Measurements from ENCODE around the gene PPRC1.
A peak's percentile ranks its signal among the peaks of the same experiment; 100 is the strongest.
"Not testable (repeated sequence)": the region's sequence is repeated elsewhere in the genome, so short reads cannot be mapped to it uniquely, and the experiment has no call there.

Gene PPRC1

DNA sequence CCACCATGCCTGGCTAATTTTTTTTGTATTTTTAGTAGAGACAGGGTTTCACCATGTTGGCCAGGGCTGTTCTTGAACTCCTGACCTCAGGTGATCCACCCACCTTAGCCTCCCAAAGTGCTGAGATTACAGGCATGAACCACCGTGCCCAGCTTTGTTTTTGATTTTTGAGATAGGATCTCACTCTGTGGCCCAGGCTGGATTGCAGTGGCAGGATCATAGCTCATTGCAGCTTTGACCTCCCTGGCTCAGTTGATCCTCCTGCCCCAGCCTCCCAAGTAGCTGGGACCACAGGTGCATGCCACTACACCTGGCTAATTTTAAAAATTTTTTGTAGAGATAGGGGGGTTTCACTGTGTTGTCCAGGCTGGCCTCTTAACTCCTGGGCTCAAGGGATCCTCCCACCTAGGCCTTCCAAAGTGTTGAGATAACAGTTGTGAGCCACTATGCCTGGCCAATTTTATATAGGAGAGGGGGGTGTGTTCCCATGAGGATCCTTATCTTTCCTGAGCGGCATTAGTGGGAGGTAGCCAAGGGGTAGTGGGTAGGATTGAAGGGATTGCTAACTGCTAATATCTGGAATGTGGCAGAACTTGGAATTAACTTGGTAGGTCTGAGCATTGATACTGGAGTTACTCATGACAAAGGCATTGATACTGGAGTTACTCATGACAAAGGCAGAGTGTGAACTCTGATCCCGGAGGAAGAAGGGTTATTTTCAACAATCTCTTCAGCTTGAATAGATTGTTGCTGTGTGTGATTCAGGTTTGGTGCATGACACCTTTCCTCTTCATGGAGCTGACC lies 18.3 kb downstream of the PPRC1 start:
- peak; percentile 46 for DNase-seq (ENCODE audit: low spot score)

DNA sequence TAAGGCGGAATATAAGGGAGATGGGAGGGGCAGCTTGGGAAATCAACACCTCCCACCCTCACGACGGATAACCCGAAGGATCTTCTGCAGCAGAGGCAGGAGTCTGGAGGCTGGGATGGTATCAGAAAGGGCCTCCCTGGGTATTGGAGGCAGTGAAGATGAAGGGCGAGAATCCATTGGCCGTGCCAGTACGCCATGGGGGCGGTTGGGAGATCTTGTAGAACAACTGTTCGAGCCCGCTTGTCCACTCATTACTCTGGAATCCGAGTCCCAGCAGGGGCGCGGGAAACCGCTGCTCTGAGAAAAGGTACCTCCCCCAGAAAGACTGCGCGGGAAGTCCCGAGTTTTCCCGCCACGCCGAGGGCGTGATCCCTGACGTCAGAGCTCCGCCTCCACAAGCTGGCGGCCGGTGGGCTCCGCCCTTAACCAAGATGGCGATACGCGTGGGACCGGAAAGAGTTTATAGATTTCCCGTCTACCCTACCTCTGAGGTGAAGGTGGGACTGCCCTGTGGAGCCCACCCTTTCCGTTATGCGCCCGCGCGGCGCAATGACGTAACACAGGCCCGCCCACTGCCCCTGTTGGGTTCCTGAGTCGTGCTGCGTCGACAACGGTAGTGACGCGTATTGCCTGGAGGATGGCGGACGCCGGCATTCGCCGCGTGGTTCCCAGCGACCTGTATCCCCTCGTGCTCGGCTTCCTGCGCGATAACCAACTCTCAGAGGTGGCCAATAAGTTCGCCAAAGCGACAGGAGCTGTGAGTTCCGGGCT lies 19.1 kb downstream of the PPRC1 start, which contains the start of gene NOLC1:
Gene NOLC1 (plus strand): TSS at position 616 of the 771 bp plus-strand sequence. CDS start 22 bp downstream, at position 638.
- DNase-seq (ENCODE audit: low spot score) = peak; percentile 99

DNA sequence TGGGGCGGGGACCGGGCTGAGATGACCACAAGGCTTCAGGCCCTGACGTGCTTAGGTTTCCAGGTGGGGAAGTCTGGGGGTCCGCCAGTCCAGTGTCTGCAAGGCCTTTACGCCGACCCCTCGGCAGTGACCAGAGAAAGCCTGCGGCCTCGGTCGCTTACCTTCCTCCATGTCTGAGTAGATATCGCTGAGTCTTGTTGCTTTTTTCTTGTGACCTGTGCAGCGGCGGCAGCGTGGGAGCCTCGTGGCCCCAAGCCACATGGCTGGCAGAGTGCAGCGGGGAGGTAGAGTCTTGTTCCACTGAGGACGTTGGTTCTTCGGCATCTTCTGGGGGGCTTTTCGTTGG lies 19.7 kb downstream of the PPRC1 start:
- DNase-seq (ENCODE audit: low spot score) = no peak

DNA sequence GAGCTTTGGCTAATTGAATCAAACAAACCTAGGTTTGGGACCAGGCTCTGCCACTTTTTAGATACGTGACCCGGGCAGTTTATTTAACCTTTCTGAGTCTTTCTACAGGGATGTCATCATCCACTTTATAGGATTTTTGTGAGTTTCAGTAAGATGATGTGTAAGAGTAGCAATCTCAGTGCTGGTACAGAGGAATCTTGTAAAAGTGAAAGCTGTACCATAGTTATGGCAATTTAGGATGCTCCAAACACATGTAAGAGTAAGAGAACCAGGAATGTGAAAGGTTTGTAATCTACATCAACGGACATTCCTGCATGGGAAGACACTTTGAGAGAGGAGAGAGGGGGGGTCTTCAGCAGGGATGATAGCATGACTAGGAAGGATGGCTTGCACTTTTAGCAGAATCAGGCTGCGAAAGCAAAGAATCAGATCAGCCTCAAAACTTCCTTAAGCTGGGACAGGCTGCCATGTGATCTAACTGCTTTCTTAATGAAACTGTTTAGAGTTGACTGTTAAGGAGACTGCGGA lies 20.3 kb downstream of the PPRC1 start:
- no peak for DNase-seq (ENCODE audit: low spot score)

DNA sequence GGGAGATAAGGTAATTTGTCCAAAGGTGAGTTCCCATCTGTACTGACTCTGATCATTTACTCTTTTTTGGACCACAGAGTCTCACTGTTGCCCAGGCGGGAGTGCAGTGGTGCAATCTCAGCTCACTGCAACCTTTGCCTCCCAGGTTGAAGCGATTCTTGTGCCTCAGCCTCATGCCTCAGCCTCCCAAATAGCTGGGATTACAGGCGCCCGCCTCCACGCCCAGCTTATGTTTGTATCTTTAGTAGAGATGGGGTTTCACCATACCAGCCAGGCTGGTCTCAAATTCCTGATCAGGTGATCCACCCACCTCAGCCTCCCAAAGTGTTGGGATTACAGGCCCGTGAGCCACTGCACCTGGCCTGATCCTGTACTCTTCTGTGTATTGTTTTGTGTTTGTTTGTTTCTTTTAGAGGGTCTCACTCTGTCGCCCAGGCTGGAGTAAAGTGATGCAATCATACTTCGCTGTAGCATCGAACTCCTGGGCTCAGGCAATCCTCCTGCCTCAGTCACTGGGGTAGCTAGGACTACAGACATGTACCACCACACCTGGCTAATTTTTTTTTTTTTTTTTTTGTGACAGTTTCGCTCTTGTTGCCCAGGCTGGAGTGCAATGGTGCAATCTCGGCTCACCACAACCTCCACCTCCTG lies 21.8 kb downstream of the PPRC1 start:
- DNase-seq (ENCODE audit: low spot score) = no peak

DNA sequence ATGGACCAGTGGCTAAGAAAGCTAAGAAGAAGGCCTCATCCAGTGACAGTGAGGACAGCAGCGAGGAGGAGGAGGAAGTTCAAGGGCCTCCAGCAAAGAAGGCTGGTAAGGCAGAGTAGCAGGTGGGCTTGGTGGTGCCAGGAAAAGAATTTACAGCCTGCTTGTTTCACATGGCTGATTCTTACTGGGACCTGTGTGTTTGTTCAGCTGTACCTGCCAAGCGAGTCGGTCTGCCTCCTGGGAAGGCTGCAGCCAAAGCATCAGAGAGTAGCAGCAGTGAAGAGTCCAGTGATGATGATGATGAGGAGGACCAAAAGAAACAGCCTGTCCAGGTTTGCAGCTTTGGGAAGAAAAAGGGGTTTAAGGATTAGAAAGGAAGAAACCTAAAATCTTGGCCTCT lies 24.4 kb downstream of the PPRC1 start:
- DNase-seq (ENCODE audit: low spot score) = no peak

- no peak for DNase-seq (ENCODE audit: low spot score)
Measured at GRCh38 chr10:102159051-102159597, 26.3 kb downstream of the PPRC1 start.

GRCh38 chr10:102159831-102160230 lies 27.0 kb downstream of the PPRC1 start:
- no peak for DNase-seq (ENCODE audit: low spot score)

- DNase-seq (ENCODE audit: low spot score) = no peak
Measured at GRCh38 chr10:102163342-102163989, 30.6 kb downstream of the PPRC1 start.

GRCh38 chr10:102167861-102168260 lies 35.0 kb downstream of the PPRC1 start:
- no peak for DNase-seq (ENCODE audit: low spot score)

DNA sequence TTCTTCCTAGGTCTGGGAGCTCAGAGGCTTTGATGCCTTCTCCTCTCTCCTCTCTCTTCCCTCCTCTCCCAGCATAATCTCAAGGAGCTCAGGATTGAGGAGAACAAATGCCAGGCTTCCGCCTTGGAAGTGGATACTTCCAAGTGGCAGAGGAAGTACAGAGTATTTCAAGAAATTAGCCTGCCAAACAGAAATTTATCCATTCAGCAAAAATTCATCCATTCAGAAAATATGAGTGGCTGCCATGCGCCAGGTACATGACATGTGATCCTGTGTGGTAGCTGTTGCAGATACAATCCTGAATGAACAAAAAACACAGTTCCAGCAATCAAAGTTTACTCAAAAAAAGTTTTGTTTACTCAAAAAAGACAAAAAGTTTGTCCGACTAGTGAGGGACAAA lies 37.8 kb downstream of the PPRC1 start:
- DNase-seq (ENCODE audit: low spot score) = no peak

DNA sequence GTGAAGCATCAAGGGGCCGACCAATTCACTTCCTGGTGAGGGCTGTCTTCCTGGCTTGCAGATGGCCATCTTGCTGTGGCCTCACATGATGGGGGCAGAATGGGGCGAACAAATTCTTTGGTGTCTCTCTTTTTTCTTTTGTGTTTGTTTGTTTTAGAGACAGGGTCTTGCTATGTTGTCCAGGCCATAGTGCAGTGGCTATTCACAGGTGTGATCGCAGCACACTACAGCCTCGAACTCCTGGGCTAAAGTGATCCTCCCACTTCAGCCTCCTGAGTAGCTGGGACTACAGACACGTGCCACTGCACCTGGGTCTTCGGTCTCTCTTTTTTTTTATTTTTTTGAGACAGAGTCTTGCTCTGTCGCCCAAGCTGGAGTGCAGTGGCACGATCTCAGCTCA lies 39.4 kb downstream of the PPRC1 start:
- no peak for DNase-seq (ENCODE audit: low spot score)

- no peak for DNase-seq (ENCODE audit: low spot score)
Measured at GRCh38 chr10:102175415-102175814, 42.6 kb downstream of the PPRC1 start.

DNA sequence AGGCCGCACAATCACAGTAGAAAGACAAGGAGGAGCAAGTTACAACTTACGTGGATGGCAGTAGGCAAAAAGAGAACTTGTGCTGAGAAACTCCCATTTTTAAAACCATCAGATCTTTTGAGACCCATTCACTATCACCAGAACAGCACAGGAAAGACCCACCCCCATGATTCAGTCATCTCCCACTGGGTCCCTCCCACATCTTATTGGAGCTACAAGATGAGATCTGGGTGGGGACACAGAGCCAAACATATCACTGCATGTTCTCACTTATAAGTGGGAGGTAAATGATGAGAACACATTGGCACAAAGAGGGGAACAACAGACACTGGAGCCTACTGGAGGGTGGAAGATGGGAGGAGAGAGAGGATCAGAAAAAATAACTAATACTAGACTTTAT lies 51.8 kb downstream of the PPRC1 start:
- DNase-seq (ENCODE audit: low spot score) = no peak

GRCh38 chr10:102185272-102185671 lies 52.4 kb downstream of the PPRC1 start:
- no peak for DNase-seq (ENCODE audit: low spot score)

DNA sequence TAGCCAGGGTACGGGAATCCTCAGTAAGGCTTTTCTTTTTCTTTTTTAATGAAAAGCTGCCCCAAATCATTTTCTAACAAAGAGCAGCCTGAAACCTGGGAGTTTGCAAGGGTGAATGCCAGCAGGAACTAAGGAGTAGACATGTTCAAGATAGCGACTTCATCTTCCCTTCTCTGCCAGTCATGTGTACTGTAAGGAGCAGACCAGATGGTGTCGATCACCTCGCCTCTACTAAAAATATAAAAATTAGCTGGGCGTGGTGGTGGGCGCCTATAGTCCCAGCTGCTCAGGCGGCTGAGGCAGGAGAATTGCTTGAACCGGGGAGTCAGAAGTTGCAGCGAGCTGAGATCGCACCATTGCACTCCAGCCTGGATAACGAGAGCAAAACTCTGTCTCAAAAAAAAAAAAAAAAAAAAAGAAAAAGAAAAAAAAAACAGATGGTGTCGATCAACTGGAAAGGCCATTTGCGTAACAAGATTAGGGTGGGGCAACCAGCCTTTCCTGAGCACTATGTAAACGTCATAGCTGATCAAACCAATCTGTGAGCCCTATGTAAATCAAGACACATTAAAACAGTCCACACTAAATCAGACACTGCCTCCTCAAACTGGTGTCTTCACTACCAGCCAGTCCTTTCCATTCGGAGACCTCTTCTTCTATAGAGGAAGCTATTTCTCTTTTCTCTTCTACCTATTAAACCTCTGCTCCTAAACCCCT lies 53.1 kb downstream of the PPRC1 start:
- DNase-seq (ENCODE audit: low spot score) = no peak

GRCh38 chr10:102188298-102188940 lies 55.6 kb downstream of the PPRC1 start:
- no peak for DNase-seq (ENCODE audit: low spot score)

DNA sequence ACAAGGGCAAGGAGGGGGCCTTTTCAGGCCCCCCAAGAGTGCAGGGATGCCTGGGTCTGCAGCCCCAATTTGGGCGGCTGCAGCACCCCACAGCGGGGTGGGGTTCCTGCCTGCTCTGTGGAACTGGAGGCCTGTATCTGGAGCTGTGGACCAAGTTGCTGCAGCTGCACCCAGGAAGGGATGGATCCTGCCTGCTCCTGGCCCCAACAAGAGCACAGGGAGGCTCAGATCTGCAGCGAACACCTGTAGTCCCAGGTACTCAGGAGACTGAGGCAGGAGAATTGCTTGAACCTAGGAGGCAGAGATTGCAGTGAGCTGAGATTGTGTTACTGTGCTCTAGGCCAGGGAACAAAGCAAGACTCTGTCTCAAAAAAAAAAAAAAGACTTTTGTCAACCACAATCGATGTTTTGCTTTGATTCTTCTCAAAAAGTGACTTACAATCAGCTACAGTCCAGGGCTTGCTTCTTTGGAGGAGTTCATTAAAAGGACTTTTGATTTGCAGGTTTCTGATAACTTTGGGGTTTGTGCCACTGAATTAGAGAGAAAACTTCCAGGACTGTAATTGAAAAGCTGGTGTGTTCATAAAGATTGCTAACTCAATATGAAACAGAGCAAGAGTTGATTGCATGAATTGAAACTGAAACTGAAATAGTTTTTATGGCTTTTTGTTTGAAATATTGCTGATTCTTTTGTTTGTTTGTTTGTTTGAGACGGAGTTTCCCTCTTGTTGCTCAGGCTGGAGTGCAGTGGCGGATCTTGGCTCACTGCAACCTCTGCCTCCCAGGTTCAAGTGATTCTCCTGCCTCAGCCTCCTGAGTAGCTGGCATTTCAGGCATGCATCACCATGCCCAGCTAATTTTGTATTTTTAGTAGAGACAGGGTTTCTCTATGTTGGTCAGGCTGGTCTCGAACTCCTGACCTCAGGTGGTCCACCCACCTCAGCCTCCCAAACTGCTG lies 56.4 kb downstream of the PPRC1 start:
- not testable (repeated sequence) for DNase-seq (ENCODE audit: low spot score)

GRCh38 chr10:102191956-102192355 lies 59.1 kb downstream of the PPRC1 start:
- no peak for DNase-seq (ENCODE audit: low spot score)

Data from SW480 (cell line).